HepG2 (cell line): ENCODE data around the gene SLC6A6. TPM values are rescaled to one million over a fixed set of nuclear protein-coding genes. Genes with fewer than 3 reads are reported as not detected.

Source experiments
- ATAC-seq: fragments of 200-7000 bp; cut with Tn5 transposase; 3 replicates; pipeline ENCODE4 v1.9.1; 2020; ENCODE audit warnings: mild to moderate bottlenecking, moderate library complexity
- BruUV-seq: library from RNA; stranded (reverse); fragments of 400-500 nt; replicated peaks from 2 replicates; lab custom pipeline; 2021; lab: Mats Ljungman, UMichigan
- CTCF ChIA-PET: fragments of 300-600 bp; formaldehyde crosslinking; extraction: SDS; loops from one replicate; lab custom pipeline; 2021; ENCODE audit warnings: low total read pairs, inconsistent platforms, low intra/inter-chr PET ratio; lab: Yijun Ruan, JAX
- POLR2A ChIA-PET: fragments of 350-600 bp; sonication (Branson Sonifier 250); formaldehyde crosslinking; loops from one replicate; lab custom pipeline; 2020; ENCODE audit warnings: antibody characterized with exemption, inconsistent platforms; lab: Yijun Ruan, JAX
- DNase-seq: peaks from one replicate; pipeline ENCODE4 v3.0.0-alpha.2; 2015; ENCODE audit warnings: low spot score
- FAIRE-seq: peaks from 3 replicates; lab custom pipeline; 2011; peaks lifted over from hg19 to GRCh38; lab: Jason Lieb, UNC
- H2AFZ ChIP-seq: one replicate; pipeline ENCODE4 v1.6.1; 2011; ENCODE audit warnings: low read length, inconsistent platforms
- H3K27ac ChIP-seq: fragments of 300-600 bp; 3 replicates; pipeline ENCODE4 v1.8.0; 2011; ENCODE audit warnings: mixed run types, mild to moderate bottlenecking, mixed read lengths, low read length, inconsistent platforms; ENCODE audit not compliant: insufficient read depth; ENCODE audit errors: extremely low read length
- H3K27me3 ChIP-seq, 2 experiments: fragments of 200-600 bp in 1 of 2; 2 replicates in 1 of 2; 3 replicates in 1 of 2; pipeline versions ENCODE4 v1.6.0 to v1.8.0; 2011; ENCODE audit warnings: low read length in 2 of 2, mild to moderate bottlenecking in 2 of 2, moderate library complexity in 2 of 2, inconsistent platforms in 1 of 2; ENCODE audit not compliant: insufficient read depth in 2 of 2, control insufficient read depth in 1 of 2
- H3K36me3 ChIP-seq, 2 experiments: fragments of 200-600 bp in 1 of 2; replicated peaks in 1 of 2; 2 replicates in 1 of 2; 3 replicates in 1 of 2; pipeline versions ENCODE4 v1.5.1 to v1.8.0; 2011; ENCODE audit warnings: low read length in 2 of 2, inconsistent platforms in 1 of 2; ENCODE audit not compliant: insufficient read depth in 2 of 2, control insufficient read depth in 1 of 2
- H3K4me1 ChIP-seq: 2 replicates; pipeline ENCODE4 v1.5.1; 2012; ENCODE audit warnings: low read length, inconsistent platforms; ENCODE audit not compliant: insufficient read depth
- H3K4me2 ChIP-seq: 2 replicates; pipeline ENCODE4 v1.6.0; 2011; ENCODE audit warnings: low read depth, low read length, inconsistent platforms
- H3K4me3 ChIP-seq, 3 experiments: fragments of 200-600 bp in 1 of 3; sonication (generic), shearing (Covaris generic) in 1 of 3; replicated peaks in 1 of 3; 2 replicates each; pipeline ENCODE4 v1.5.1; 2011 to 2016; ENCODE audit warnings: low read length in 3 of 3, inconsistent platforms in 2 of 3, low read depth in 2 of 3, mild to moderate bottlenecking in 2 of 3, control low read depth in 1 of 3, mixed read lengths in 1 of 3; ENCODE audit not compliant: insufficient read depth in 1 of 3
- H3K79me2 ChIP-seq: one replicate; pipeline ENCODE4 v1.6.1; 2011; ENCODE audit warnings: low read length, inconsistent platforms; ENCODE audit not compliant: insufficient read depth
- H3K9ac ChIP-seq: 2 replicates; pipeline ENCODE4 v1.6.0; 2011; ENCODE audit warnings: mild to moderate bottlenecking, low read depth, low read length, inconsistent platforms; ENCODE audit not compliant: insufficient read depth
- H3K9me3 ChIP-seq: 2 replicates; pipeline ENCODE4 v1.5.1; 2012; ENCODE audit warnings: mild to moderate bottlenecking, low read length
- H4K20me1 ChIP-seq: 2 replicates; pipeline ENCODE4 v1.6.0; 2011; ENCODE audit warnings: inconsistent platforms, mild to moderate bottlenecking, low read length, moderate library complexity; ENCODE audit not compliant: insufficient read depth
- NKX3-1 ChIP-seq: sonication (generic); formaldehyde crosslinking; IDR thresholded peaks from 2 replicates; pipeline ENCODE4 v1.5.0; 2020; ENCODE audit warnings: missing genetic modification reagents
- ZBTB7A ChIP-seq: sonication (generic); formaldehyde crosslinking; IDR thresholded peaks from 2 replicates; pipeline ENCODE4 v1.8.0; 2022; ENCODE audit warnings: mild to moderate bottlenecking, missing genetic modification reagents
- ZNF260 ChIP-seq: sonication (generic); formaldehyde crosslinking; IDR thresholded peaks from 2 replicates; pipeline ENCODE4 v1.4.0; 2020; ENCODE audit warnings: missing genetic modification reagents, low read depth, mild to moderate bottlenecking, borderline replicate concordance
- ZNF720 ChIP-seq: sonication (generic); formaldehyde crosslinking; IDR thresholded peaks from 2 replicates; pipeline ENCODE4 v1.4.0; 2020; ENCODE audit warnings: missing genetic modification reagents
- ZNF768 ChIP-seq: sonication (generic); formaldehyde crosslinking; IDR thresholded peaks from 2 replicates; pipeline ENCODE4 v1.4.0; 2020; ENCODE audit warnings: missing genetic modification reagents
- WGBS: methylation state at CpG from one replicate; pipeline ENCODE4 v1.1.6; 2017; ENCODE audit warnings: low lambda C conversion rate; 5-methylcytosine and 5-hydroxymethylcytosine counted together
- in situ Hi-C: cut with HindIII; loops from 2 replicates; pipeline ENCODE4 v1.10.0; 2017; ENCODE audit warnings: low pct_unique_long_range_greater_than_20kb; ENCODE audit not compliant: extremely low pct_ligation_motif_present
- intact Hi-C: fragments of 100-400 bp; cut with micrococcal nuclease; formaldehyde crosslinking; loops from one replicate; pipeline ENCODE4 v1.10.0; 2022; ENCODE audit not compliant: unreplicated experiment
- polyA plus RNA-seq, 8 experiments: library from polyadenylated mRNA; depleted of rRNA in 3 of 8; stranded (reverse) in 7 of 8; unstranded in 1 of 8; fragments of >200 nt; fragmentation: Illumina TruSeq in 4 of 8; extraction: Trizol in 4 of 8; gene quantifications; 2 replicates each; pipeline versions ENCODE4 v1.2.1 to v1.2.3, GENCODE V29; 2011 to 2016; ENCODE audit warnings: low read depth in 4 of 8, missing spikeins in 1 of 8, mixed read lengths in 1 of 8; ENCODE audit not compliant: insufficient read depth in 1 of 8
- total RNA-seq, 5 experiments: library from RNA; depleted of rRNA; stranded (reverse); fragments of >200 nt; fragmentation: Illumina TruSeq; extraction: Trizol; gene quantifications; 2 replicates each; pipeline ENCODE4 v1.2.3, GENCODE V29; 2016; ENCODE audit warnings: low read depth in 1 of 5
- TF ChIP-seq, protein P1 (sequence below), 2 experiments: sonication (generic) in 1 of 2; formaldehyde crosslinking in 1 of 2; IDR thresholded peaks; 2 replicates each; pipeline versions ENCODE4 v1.6.1 to v1.9.0; 2014 to 2022; ENCODE audit warnings: antibody characterized with exemption in 1 of 2, borderline replicate concordance in 1 of 2, inconsistent platforms in 1 of 2, low read depth in 1 of 2, missing genetic modification reagents in 1 of 2

Gene SLC6A6
- total and polyA plus RNA-seq, 2 of the 13 experiments (the other 11 are each of a cell fraction or from before 2014, with no cell fraction given) = 14.1 to 20.7 TPM

- TF ChIP-seq, protein P1, sequence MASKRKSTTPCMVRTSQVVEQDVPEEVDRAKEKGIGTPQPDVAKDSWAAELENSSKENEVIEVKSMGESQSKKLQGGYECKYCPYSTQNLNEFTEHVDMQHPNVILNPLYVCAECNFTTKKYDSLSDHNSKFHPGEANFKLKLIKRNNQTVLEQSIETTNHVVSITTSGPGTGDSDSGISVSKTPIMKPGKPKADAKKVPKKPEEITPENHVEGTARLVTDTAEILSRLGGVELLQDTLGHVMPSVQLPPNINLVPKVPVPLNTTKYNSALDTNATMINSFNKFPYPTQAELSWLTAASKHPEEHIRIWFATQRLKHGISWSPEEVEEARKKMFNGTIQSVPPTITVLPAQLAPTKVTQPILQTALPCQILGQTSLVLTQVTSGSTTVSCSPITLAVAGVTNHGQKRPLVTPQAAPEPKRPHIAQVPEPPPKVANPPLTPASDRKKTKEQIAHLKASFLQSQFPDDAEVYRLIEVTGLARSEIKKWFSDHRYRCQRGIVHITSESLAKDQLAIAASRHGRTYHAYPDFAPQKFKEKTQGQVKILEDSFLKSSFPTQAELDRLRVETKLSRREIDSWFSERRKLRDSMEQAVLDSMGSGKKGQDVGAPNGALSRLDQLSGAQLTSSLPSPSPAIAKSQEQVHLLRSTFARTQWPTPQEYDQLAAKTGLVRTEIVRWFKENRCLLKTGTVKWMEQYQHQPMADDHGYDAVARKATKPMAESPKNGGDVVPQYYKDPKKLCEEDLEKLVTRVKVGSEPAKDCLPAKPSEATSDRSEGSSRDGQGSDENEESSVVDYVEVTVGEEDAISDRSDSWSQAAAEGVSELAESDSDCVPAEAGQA (IDR thresholded peaks at IDR 0.05; ENCODE audit: low read depth) = no peak
- TF ChIP-seq, protein P1 (CRISPR knock-in tag; IDR thresholded peaks at IDR 0.05; ENCODE audit: borderline replicate concordance) = no peak
- TF ChIP-seq ZBTB7A (no peak), NKX3-1 (CRISPR knock-in tag) (no peak), ZNF720 (no peak)
Measured at GRCh38 chr3:14372587-14372986, 29.8 kb upstream of the SLC6A6 start (continued).

- no peak overlapping the region for H3K9ac ChIP-seq
- intact Hi-C loops (no loop called here), in situ Hi-C loops (loop anchor here (5.0 to 10.0 kb wide), 2 partner anchors 87 to 109 kb away; no protein-coding TSS in a partner anchor)
- H3K79me2 ChIP-seq = no peaks in the 10 kb centered on the region
- peak; percentile 93 for TF ChIP-seq ZNF768 (CRISPR knock-in tag)
- TF ChIP-seq ZNF260 (CRISPR knock-in tag) = no peak
- no peak overlapping the region for H3K4me3 ChIP-seq
- 10% methylated on average over 5 of the region's 11 CpGs for WGBS
- ChIA-PET POLR2A (no interaction called here), CTCF (no interaction called here)
- no peak overlapping the region for H2AFZ ChIP-seq
- H3K27me3 ChIP-seq = peaks cover 1 to 36% of the 10 kb centered on the region in 2 experiments; a peak in 3 of 5 replicates
- no peaks in the 10 kb centered on the region for H4K20me1 ChIP-seq
- no peaks in the 10 kb centered on the region for H3K36me3 ChIP-seq
- no peak overlapping the region for H3K4me2 ChIP-seq
- peaks cover 44% of the 10 kb centered on the region for H3K4me1 ChIP-seq
- no peaks in the 10 kb centered on the region for H3K9me3 ChIP-seq
- DNase-seq (no peak), ATAC-seq (no peak), FAIRE-seq (no peak)
- no peak overlapping the region for H3K27ac ChIP-seq
- no TSS peak for BruUV-seq
Measured at GRCh38 chr3:14373753-14374376, 28.5 kb upstream of the SLC6A6 start.
